CD4-positive, alpha-beta T cell treated with Interleukin-21 for 1 hour (primary cell): ENCODE results near the gene CCDC106.

Experiments used
- DNase-seq: peaks from one replicate; pipeline ENCODE4 v3.0.0-alpha.2; 2020

The CCDC106 gene

GRCh38 chr19:55614711-55615542 lies 33.1 kb upstream of the CCDC106 start:
- no peak for DNase-seq

GRCh38 chr19:55615543-55616394 lies 32.2 kb upstream of the CCDC106 start:
- no peak for DNase-seq

- DNase-seq, result no peak
These were observed 31.6 kb upstream of the CCDC106 start for GRCh38 chr19:55616395-55616875.

- DNase-seq, result no peak
These were observed 30.6 kb upstream of the CCDC106 start for GRCh38 chr19:55617426-55617825.

- no peak for DNase-seq
These were observed 29.6 kb upstream of the CCDC106 start for GRCh38 chr19:55618426-55618825.

- DNase-seq, result no peak
These were observed 28.7 kb upstream of the CCDC106 start for GRCh38 chr19:55619286-55619685.

- DNase-seq, result peak; percentile 34
These were observed 27.4 kb upstream of the CCDC106 start for GRCh38 chr19:55620410-55621204.

- no peak for DNase-seq
These were observed 26.8 kb upstream of the CCDC106 start for GRCh38 chr19:55621205-55621672.

GRCh38 chr19:55621673-55622231 lies 26.3 kb upstream of the CCDC106 start:
- DNase-seq, result no peak

GRCh38 chr19:55622242-55622969 lies 25.6 kb upstream of the CCDC106 start:
- no peak for DNase-seq

GRCh38 chr19:55623130-55623529 lies 24.9 kb upstream of the CCDC106 start:
- DNase-seq, result no peak

GRCh38 chr19:55623561-55623960 lies 24.5 kb upstream of the CCDC106 start:
- no peak for DNase-seq

GRCh38 chr19:55624109-55625003 lies 23.7 kb upstream of the CCDC106 start, which contains the start of gene ZNF784:
Gene ZNF784 (minus strand): TSS chr19:55624566. CDS start chr19:55624561, 5 bp downstream.
- DNase-seq, result peak; percentile 91

GRCh38 chr19:55625004-55625326 lies 23.0 kb upstream of the CCDC106 start:
- no peak for DNase-seq

GRCh38 chr19:55626350-55626749 lies 21.7 kb upstream of the CCDC106 start:
- DNase-seq, result peak; percentile 84

GRCh38 chr19:55632463-55632834 lies 15.6 kb upstream of the CCDC106 start:
- DNase-seq, result peak; percentile 93

- DNase-seq, result no peak
These were observed 14.2 kb upstream of the CCDC106 start for GRCh38 chr19:55633861-55634260.

GRCh38 chr19:55635334-55635717 lies 12.7 kb upstream of the CCDC106 start:
- DNase-seq, result peak; percentile 30

GRCh38 chr19:55635856-55636440 lies 12.1 kb upstream of the CCDC106 start:
- no peak for DNase-seq

- DNase-seq, result no peak
These were observed 11.3 kb upstream of the CCDC106 start for GRCh38 chr19:55636723-55637122.
